SU-DHL-6 (cell line): Measurements from ENCODE around the gene CST6.

Experiments
- CTCF ChIP-seq: fragments of 200-600 bp; sonication (generic); IDR thresholded peaks from one replicate; pipeline ENCODE4 v1.5.1; 2017; ENCODE audit warnings: antibody characterized with exemption, mild to moderate bottlenecking, low read length, moderate library complexity; ENCODE audit not compliant: insufficient read depth, poor library complexity, severe bottlenecking
- EZH2phosphoT487 ChIP-seq: fragments of 200-600 bp; sonication (generic), shearing (Covaris generic); conservative IDR thresholded peaks from 2 replicates; pipeline ENCODE4 v1.6.1; 2018; ENCODE audit warnings: mild to moderate bottlenecking, antibody characterized with exemption, low read length, moderate library complexity, mixed read lengths

- TF ChIP-seq CTCF (no peak), EZH2phosphoT487 (no peak)
Measured at GRCh38 chr11:66047541-66048365, 35.9 kb downstream of the CST6 start.
